Epidermal melanocyte (primary cell): ENCODE measurements around the gene BCL2L15.

Experiments used
- DNase-seq: peaks from one replicate; pipeline ENCODE4 v3.0.0; 2011; ENCODE audit warnings: low spot score; ENCODE audit not compliant: insufficient read length

The BCL2L15 gene

GRCh38 chr1:113912594-113913311 is 25.4 kb upstream of the BCL2L15 start:
- DNase-seq: no peak

DNA sequence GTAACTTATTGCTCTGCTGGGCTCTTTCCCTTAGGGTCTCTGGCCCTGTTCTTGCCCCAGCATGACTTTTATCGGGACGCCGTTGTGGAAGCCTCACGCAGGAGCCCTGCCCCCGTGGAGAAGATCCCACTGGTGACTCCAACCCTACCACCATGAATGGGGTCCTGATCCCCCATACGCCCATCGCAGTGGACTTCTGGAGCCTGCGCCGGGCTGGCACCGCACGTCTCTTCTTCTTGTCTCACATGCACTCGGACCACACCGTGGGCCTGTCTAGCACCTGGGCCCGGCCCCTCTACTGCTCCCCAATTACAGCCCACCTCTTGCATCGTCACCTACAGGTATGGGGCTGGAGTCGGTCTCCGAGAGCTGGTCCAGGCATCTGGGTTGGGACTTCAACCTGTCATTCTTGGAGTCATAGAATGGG is 18.1 kb upstream of the BCL2L15 start:
- no peak for DNase-seq

DNA sequence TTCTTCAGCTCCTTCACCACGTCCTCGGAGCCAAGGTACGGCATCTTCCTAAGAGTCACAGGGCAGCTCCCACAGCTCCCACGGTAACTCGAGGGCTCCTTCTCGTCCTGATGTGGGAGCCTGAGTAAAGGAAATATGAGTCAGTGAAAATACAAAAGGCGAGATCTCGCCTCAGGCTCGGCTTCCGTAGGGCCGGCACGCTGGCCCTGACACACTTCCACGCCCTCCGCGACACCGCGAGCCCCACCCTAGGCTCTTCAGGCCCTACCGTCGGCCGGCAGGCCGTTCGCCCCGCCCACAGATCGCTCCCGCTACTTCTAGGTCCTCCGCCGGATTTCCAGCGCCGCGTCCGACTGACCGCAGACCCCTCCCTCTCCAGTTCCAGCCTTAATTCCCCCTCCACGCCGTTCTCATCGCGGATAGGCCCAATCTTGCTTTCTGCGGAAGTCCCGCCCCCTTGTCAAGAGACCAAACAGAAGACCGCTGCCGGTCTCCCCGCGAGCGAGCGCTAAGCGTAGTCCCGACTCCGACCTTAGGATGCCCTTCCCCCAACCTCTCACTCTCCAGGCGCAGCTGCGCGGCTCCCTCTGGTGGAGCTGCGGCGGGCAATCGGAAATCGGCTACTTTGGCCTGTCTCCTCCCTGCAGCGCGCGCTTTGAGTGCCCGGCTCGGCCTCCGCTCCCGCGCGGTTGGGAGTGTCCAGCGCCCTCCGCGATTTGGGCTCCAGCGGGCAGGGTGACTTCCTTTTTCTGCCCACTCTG is 17.5 kb upstream of the BCL2L15 start, which contains the start of the genes AP4B1 and DCLRE1B:
Gene AP4B1 (minus strand): TSS at position 126 of the 761 bp plus-strand sequence. CDS start 82 bp downstream, at position 44.
Gene DCLRE1B (plus strand): TSS at position 653 of the 761 bp plus-strand sequence. CDS start 261 bp downstream, outside the sequence.
- peak; percentile 87 for DNase-seq

GRCh38 chr1:113904293-113904673 is 16.9 kb upstream of the BCL2L15 start:
- no peak for DNase-seq

DNA sequence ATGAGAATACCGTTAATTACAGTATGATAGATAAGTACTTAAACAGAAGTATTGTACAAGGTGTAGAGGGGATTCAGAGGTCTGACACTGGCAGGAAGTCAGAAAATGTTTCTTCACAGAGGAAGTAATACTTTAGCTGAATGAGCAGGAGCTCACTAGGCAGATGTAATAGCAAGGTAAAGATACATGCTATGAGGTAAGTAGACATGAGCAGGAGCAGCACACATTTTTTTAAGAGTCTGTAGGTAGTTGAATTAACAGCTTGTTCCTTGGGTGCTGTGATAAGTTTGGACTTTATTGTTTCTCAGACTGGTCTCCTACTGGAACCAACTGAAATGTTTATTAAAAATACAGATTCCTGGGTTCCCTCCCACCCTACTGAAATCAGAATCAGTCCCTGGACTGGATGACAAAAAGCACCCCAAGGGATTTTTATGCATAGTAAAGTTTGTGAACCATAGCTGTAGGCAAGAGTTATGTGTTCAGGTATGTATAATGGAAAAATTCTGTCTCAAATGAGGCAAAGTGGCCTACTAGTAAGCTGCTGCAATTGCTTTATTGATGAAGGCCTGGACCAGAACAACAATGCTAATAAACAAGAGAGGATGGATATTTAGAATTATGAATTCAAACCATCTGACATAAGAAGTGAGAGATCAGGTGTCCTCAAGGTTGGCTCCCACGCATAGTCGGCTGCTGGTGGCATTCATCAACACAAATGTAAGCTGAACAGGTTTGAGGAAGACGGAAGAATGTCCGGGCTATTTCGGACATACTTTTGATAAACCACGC is 16.3 kb upstream of the BCL2L15 start:
- DNase-seq: no peak

GRCh38 chr1:113901191-113901590 is 13.8 kb upstream of the BCL2L15 start:
- DNase-seq: no peak

DNA sequence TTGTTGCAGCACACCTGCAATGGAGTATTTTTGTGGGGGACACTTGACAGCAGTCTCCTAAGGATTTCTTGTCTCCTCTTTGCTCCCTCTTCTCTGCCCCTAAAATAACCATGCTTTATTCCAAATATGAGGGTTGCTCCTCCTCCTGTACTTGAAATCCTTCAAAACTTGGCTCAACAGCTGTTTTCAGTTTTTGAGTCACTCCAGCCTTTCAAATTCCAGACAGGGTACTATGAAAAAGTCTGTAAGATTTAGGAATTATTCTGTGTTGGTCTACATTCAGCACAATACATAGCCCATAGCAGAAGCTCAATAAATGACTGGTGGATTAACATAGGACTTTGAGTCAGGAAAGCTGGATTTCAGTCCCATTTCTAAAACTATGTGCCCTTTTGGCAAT is 11.7 kb upstream of the BCL2L15 start:
- DNase-seq: no peak

- DNase-seq: no peak
Measured at GRCh38 chr1:113898241-113898814, 10.9 kb upstream of the BCL2L15 start.

DNA sequence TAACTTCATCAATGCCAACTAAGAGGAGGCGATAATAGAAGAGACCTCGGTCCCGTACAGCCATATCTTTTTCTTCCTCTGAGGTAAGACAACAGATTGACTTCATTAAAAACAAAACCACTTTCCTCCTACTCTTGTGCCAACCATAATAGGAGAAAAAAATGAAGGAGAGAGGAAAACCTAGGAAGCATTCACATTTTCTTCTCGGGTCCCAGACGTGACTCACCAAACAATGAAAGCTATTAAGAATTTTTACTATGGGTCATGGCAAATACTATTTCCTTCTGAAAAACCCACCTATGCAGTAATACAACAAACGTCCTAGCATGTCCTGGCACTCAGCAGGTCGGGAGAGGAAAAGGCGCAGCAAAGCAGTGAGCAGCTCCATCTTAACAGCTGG is 8.6 kb upstream of the BCL2L15 start:
- DNase-seq: no peak

DNA sequence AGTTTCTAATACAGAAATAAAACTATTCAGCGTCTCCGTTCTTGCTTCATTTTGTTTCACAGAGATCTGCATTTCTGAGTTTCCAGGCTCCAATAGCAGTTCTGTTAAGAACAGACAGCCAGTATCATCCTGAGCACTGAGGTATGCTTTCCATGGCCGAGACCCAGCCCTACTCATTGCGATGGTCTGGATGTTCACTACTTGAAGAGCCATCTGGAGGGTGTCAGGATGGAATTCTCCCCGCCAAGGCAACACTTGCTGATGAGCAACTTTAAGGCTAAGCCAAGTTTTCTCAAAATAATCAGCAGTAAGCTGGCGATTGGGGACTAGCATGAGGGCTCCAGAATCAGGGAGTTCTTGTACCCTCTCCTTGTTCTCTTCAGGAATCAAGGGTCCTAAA is 7.7 kb upstream of the BCL2L15 start:
- DNase-seq: no peak

DNA sequence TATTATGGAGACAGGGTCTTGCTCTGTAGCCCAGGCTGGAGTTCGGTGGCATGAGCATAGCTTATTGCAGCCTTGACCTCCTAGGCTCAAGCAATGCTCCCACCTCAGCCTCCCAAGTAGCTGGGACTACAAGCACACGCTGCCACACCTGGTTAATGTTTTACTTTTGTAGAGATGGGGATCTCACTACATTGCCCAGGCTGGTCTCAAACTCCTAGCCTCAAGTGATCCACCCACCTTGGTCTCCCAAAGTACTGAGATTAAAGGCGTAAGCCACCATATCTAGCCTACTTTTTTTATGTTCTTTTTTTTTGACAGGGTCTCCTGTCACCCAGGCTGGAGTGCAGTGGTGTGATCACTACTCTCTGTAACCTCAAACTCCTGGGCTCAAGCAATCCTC is 5.9 kb upstream of the BCL2L15 start:
- no peak for DNase-seq

DNA sequence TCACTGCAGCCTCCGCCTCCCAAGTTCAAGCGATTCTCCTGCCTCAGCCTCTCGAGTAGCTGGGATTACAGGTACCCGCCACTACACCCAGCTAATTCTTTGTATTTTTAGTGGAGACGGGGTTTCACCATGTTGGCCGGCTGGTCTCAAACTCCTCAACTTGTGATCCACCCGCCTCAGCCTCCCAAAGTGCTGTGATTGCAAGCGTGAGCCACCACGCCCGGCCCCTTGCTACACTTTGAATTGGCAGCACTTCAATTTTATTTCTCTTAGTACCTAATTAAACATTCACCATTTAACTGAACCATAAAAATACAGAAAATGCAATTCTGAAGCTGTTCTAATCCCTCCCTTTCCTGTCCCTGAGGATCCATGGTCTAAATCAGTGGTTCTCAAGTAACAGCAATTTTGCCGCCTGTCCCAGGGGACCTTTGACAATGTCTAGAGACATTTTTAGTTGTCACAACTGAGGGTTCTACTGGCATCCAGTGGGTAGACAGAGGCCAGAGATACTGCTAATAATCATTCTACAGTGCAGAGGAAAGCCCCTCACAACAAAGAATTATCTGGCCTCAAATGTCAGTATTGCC is 4.3 kb upstream of the BCL2L15 start:
- DNase-seq: no peak

- DNase-seq: no peak
Measured at GRCh38 chr1:113890816-113891215, 3.4 kb upstream of the BCL2L15 start.

- DNase-seq: no peak
Measured at GRCh38 chr1:113886417-113887401, 672 bp downstream of the BCL2L15 start.

DNA sequence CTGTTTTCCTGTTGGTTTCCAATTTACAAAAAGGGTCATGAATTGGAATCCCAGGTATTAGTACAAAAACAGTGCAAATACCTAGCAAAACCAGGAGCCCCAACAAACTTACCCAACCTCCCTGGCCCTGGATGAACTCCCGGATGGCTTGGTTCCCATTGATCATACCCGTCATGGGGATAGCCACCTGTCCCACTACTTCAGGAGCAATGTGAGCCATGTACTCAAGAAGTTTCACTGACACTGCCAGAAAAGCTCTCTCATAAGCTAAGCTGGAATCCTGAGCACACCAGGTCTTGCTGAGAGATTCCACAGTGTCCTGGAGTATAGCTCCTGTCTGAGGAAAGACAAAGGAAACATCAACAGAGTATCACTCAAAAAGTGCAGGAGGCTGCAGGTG is 5.7 kb downstream of the BCL2L15 start:
- no peak for DNase-seq

DNA sequence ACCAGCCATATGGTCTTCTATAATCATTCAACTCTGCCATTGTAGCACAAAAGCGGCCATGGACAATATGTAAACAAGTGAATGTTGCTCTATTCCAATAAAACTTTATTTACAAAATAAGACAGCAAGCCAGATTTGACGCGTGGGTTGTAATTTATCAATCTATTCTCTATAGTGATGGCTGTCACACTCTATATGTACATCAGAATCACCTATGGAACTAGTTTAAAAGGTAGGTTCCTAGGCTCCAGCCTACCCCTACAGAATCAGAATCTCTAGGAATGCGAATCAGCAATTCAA is 7.7 kb downstream of the BCL2L15 start:
- no peak for DNase-seq

DNA sequence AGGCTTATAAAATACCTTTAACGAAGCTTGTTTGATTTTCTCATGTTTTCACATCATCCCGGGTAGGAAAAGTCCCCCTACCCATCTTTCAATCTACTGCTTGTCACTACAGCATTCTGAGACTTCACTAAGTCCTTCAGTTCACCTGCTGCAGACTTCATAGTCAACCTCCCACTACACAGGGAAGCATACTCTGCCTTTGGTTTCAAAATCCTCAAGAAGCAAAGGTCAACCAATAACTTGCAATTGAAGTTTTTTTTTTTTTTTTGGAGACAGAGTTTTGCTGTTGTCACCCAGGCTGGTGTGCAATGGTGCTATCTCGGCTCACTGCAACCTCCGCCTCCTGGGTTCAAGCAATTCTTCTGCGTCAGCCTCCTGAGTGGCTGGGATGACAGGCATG is 11.2 kb downstream of the BCL2L15 start:
- no peak for DNase-seq

GRCh38 chr1:113875714-113876113 is 11.7 kb downstream of the BCL2L15 start:
- no peak for DNase-seq

DNA sequence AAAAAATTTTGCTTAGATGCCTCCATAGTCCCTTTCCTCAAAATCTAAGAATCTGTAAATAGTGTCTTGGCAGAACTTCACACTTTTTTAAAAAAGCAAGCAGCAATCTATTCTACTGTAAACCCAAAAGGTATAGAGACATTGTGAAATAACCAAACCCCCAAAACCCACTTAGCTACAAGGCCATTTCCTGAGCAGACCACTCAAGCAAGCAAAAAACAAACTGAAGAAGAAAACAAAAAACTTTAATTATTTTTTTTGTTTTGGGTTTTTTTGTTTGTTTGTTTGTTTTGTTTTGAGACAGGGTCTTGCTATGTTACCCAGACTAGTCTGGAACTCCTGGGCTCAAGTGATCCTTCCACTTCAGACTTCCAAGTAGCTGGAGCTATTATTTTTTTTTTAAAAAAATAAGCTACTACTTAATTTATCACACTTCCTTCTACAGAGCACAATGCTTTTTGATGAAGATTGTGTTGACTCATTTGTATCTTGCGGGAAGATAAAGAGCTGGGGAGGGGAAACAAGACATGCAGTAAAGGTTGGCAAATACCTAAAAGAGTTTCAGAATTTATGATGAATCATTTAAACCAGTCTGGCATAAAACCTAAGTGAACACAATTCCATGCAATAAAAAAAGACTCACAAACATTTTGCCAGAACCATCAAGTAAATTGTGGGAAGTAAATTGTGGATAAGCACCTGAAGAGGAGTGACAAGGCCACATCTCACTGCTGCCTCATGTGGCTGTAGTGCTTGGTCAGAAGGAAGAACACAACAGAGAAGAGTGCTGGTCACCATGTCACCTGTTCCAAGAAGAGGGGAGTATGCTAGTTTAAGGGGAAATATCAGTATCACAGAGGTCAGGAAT is 13.1 kb downstream of the BCL2L15 start:
- no peak for DNase-seq
